ENCODE measurements around the gene SFTA2. TPM values are rescaled to one million over a fixed set of nuclear protein-coding genes. Genes with fewer than 3 reads are reported as not detected.
"Not testable (repeated sequence)": the region's sequence is repeated elsewhere in the genome, so short reads cannot be mapped to it uniquely, and the experiment has no call there.

Gene SFTA2
- total and polyA plus RNA-seq, 2 experiments from 2014 or later, result not detected

- Histone ChIP-seq H3K4me2 (ENCODE audit: unreplicated experiment) (no peak overlapping the region), H3K9me2 (ENCODE audit: insufficient read depth) (no peaks in the 10 kb centered on the region), H3F3A (ENCODE audit: insufficient read depth) (peaks cover 4% of the 10 kb centered on the region; the same call in 1 of the 2 replicates), H3K9me3 (ENCODE audit: low read depth) (no peaks in the 10 kb centered on the region), H3K27ac (no peak overlapping the region), H3K79me2 (ENCODE audit: insufficient read depth) (no peaks in the 10 kb centered on the region), H3K9ac (no peak overlapping the region), H4K20me1 (ENCODE audit: insufficient read depth) (no peaks in the 10 kb centered on the region), H3K4me1 (ENCODE audit: insufficient read depth) (no peaks in the 10 kb centered on the region), H2AFZ (no peak overlapping the region), H3K27me3 (replicated peaks; ENCODE audit: insufficient read depth) (peaks cover 8% of the 10 kb centered on the region; the same call in 1 of the 2 replicates), H3K4me3 (no peak overlapping the region), H3K36me3 (ENCODE audit: low read depth) (no peaks in the 10 kb centered on the region)
- in situ Hi-C loops (cut with MboI), result no loop called here
- TF ChIP-seq EZH2 (IDR thresholded peaks at IDR 0.05; ENCODE audit: insufficient read depth, poor library complexity, severe bottlenecking) (no peak), EZH2phosphoT487 (IDR thresholded peaks at IDR 0.05; ENCODE audit: insufficient read depth, low read depth) (no peak)
- no peak for DNase-seq
- 76 to 77% methylated on average over 4 of the region's 4 CpGs for WGBS, 2 experiments (ENCODE audit: low coverage in 1 of 2, low lambda C conversion rate in 2 of 2, missing lambda C conversion rate in 2 of 2)
These were observed 40.8 kb upstream of the SFTA2 start for GRCh38 chr6:30972816-30973215.

DNA sequence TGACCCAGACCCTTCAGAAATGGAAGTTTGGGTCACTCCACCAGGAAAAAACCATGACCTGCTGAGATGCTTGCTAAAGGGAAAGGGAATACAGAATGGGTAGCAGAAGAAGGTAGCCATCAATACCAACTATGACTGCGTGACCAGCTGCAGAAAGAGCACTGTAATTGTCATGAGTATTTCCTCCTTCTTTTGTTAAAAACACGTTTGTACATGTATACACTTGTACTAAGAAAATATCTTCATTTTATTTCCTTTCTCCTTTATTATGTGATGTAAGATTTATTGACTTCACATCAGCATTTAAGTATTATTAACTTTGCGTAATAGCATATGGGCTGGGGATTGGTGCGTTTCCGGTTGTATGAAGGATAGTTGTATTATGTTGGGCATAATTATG lies 39.0 kb upstream of the SFTA2 start:
- Histone ChIP-seq H3K4me1 (ENCODE audit: insufficient read depth) (no peaks in the 10 kb centered on the region), H3K79me2 (ENCODE audit: insufficient read depth) (no peaks in the 10 kb centered on the region), H3K27ac (no peak overlapping the region), H4K20me1 (ENCODE audit: insufficient read depth) (no peaks in the 10 kb centered on the region), H3K9me3 (ENCODE audit: low read depth) (no peaks in the 10 kb centered on the region), H3K9me2 (ENCODE audit: insufficient read depth) (no peaks in the 10 kb centered on the region), H3K36me3 (ENCODE audit: low read depth) (no peaks in the 10 kb centered on the region), H3F3A (ENCODE audit: insufficient read depth) (peaks cover 4% of the 10 kb centered on the region; the same call in 1 of the 2 replicates), H2AFZ (no peak overlapping the region), H3K27me3 (replicated peaks; ENCODE audit: insufficient read depth) (peaks cover 12% of the 10 kb centered on the region; the same call in 1 of the 2 replicates), H3K4me3 (no peak overlapping the region), H3K4me2 (ENCODE audit: unreplicated experiment) (no peak overlapping the region), H3K9ac (no peak overlapping the region)
- no peak for TF ChIP-seq EZH2 (IDR thresholded peaks at IDR 0.05; ENCODE audit: insufficient read depth, poor library complexity, severe bottlenecking)
- no peak for TF ChIP-seq EZH2phosphoT487 (IDR thresholded peaks at IDR 0.05; ENCODE audit: insufficient read depth, low read depth)
- DNase-seq, result no peak
- in situ Hi-C loops (cut with MboI), result no loop called here
- 61 to 62% methylated on average over 5 of the region's 5 CpGs for WGBS, 2 experiments (ENCODE audit: low coverage in 1 of 2, low lambda C conversion rate in 2 of 2, missing lambda C conversion rate in 2 of 2)

DNA sequence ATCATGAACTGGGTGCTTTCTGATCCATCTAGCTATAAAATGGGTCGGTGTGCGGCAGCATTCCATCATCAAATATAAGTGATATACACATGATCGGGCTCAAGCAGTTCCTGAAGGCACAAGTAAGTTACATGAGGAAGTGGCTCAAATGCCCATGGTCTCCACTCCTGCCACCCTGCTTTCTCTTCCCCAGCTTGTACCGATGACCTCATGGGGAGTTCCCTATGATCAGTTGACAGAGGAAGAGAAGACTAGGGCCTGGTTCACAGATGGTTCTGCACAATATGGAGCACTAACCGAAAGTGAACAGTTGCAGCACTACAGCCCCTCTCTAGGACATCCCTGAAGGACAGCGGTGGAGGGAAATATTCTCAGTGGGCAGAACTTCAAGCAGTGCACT lies 37.2 kb upstream of the SFTA2 start:
- in situ Hi-C loops (cut with MboI); H3K9me2 ChIP-seq (ENCODE audit: insufficient read depth); H3F3A ChIP-seq (ENCODE audit: insufficient read depth); H3K79me2 ChIP-seq (ENCODE audit: insufficient read depth); H3K36me3 ChIP-seq (ENCODE audit: low read depth); H4K20me1 ChIP-seq (ENCODE audit: insufficient read depth); H3K9ac ChIP-seq; H3K27ac ChIP-seq; H3K4me2 ChIP-seq (ENCODE audit: unreplicated experiment); H2AFZ ChIP-seq; H3K4me3 ChIP-seq; H3K9me3 ChIP-seq (ENCODE audit: low read depth); DNase-seq; H3K4me1 ChIP-seq (ENCODE audit: insufficient read depth): not testable (repeated sequence)
- peaks cover 19% of the 10 kb centered on the region; the same call in 1 of the 2 replicates for H3K27me3 ChIP-seq (replicated peaks; ENCODE audit: insufficient read depth)
- 85 to 89% methylated on average over 6 of the region's 6 CpGs for WGBS, 2 experiments (ENCODE audit: low coverage in 1 of 2, low lambda C conversion rate in 2 of 2, missing lambda C conversion rate in 2 of 2)

- H3K9me3 ChIP-seq (ENCODE audit: low read depth), result no peaks in the 10 kb centered on the region
- in situ Hi-C loops (cut with MboI), result no loop called here
- H3K27ac ChIP-seq, result no peak overlapping the region
- H3K9me2 ChIP-seq (ENCODE audit: insufficient read depth), result no peaks in the 10 kb centered on the region
- peaks cover 4% of the 10 kb centered on the region; the same call in 1 of the 2 replicates for H3F3A ChIP-seq (ENCODE audit: insufficient read depth)
- DNase-seq, result no peak
- no peaks in the 10 kb centered on the region for H4K20me1 ChIP-seq (ENCODE audit: insufficient read depth)
- peaks cover 15% of the 10 kb centered on the region for H3K27me3 ChIP-seq (replicated peaks; ENCODE audit: insufficient read depth)
- H2AFZ ChIP-seq, result no peak overlapping the region
- H3K9ac ChIP-seq, result no peak overlapping the region
- H3K4me1 ChIP-seq (ENCODE audit: insufficient read depth), result no peaks in the 10 kb centered on the region
- WGBS, 2 experiments (ENCODE audit: low coverage in 1 of 2, low lambda C conversion rate in 2 of 2, missing lambda C conversion rate in 2 of 2), result 26 to 28% methylated on average over 3 of the region's 3 CpGs
- no peaks in the 10 kb centered on the region for H3K79me2 ChIP-seq (ENCODE audit: insufficient read depth)
- H3K4me3 ChIP-seq, result no peak overlapping the region
- no peaks in the 10 kb centered on the region for H3K36me3 ChIP-seq (ENCODE audit: low read depth)
- no peak for TF ChIP-seq EZH2phosphoT487 (IDR thresholded peaks at IDR 0.05; ENCODE audit: insufficient read depth, low read depth)
- TF ChIP-seq EZH2 (IDR thresholded peaks at IDR 0.05; ENCODE audit: insufficient read depth, poor library complexity, severe bottlenecking), result no peak
- H3K4me2 ChIP-seq (ENCODE audit: unreplicated experiment), result no peak overlapping the region
These were observed 34.2 kb upstream of the SFTA2 start for GRCh38 chr6:30966154-30966553.

- H3K27ac ChIP-seq, result no peak overlapping the region
- 67 to 69% methylated on average over 5 of the region's 5 CpGs for WGBS, 2 experiments (ENCODE audit: low coverage in 1 of 2, low lambda C conversion rate in 2 of 2, missing lambda C conversion rate in 2 of 2)
- no peaks in the 10 kb centered on the region for H3K36me3 ChIP-seq (ENCODE audit: low read depth)
- no peak overlapping the region for H3K4me3 ChIP-seq
- H3F3A ChIP-seq (ENCODE audit: insufficient read depth), result peaks cover 4% of the 10 kb centered on the region; the same call in 1 of the 2 replicates
- H3K9me2 ChIP-seq (ENCODE audit: insufficient read depth), result no peaks in the 10 kb centered on the region
- H3K9ac ChIP-seq, result no peak overlapping the region
- in situ Hi-C loops (cut with MboI), result no loop called here
- no peak overlapping the region for H3K4me2 ChIP-seq (ENCODE audit: unreplicated experiment)
- TF ChIP-seq EZH2phosphoT487 (IDR thresholded peaks at IDR 0.05; ENCODE audit: insufficient read depth, low read depth), result no peak
- TF ChIP-seq EZH2 (IDR thresholded peaks at IDR 0.05; ENCODE audit: insufficient read depth, poor library complexity, severe bottlenecking), result no peak
- DNase-seq, result no peak
- no peaks in the 10 kb centered on the region for H4K20me1 ChIP-seq (ENCODE audit: insufficient read depth)
- H3K27me3 ChIP-seq (replicated peaks; ENCODE audit: insufficient read depth), result peaks cover 20% of the 10 kb centered on the region
- no peaks in the 10 kb centered on the region for H3K79me2 ChIP-seq (ENCODE audit: insufficient read depth)
- H2AFZ ChIP-seq, result no peak overlapping the region
- H3K9me3 ChIP-seq (ENCODE audit: low read depth), result no peaks in the 10 kb centered on the region
- H3K4me1 ChIP-seq (ENCODE audit: insufficient read depth), result no peaks in the 10 kb centered on the region
These were observed 33.2 kb upstream of the SFTA2 start for GRCh38 chr6:30965140-30965601.

All from GM23248 (cell line).